NCI-H1105 treated with DMSO at 0.1 percent for 48 hours (cell line): ENCODE results near the gene GGA3.
A peak's percentile ranks its signal among the peaks of the same experiment; 100 is the strongest.
"Not testable (repeated sequence)": the region's sequence is repeated elsewhere in the genome, so short reads cannot be mapped to it uniquely, and the experiment has no call there.

ENCODE experiments used
- DNase-seq: peaks from one replicate; lab custom pipeline; 2025; lab: John Stamatoyannopoulos, UW

The GGA3 gene

GRCh38 chr17:75271955-75272847 is 10.8 kb upstream of the GGA3 start:
- no peak for DNase-seq

DNA sequence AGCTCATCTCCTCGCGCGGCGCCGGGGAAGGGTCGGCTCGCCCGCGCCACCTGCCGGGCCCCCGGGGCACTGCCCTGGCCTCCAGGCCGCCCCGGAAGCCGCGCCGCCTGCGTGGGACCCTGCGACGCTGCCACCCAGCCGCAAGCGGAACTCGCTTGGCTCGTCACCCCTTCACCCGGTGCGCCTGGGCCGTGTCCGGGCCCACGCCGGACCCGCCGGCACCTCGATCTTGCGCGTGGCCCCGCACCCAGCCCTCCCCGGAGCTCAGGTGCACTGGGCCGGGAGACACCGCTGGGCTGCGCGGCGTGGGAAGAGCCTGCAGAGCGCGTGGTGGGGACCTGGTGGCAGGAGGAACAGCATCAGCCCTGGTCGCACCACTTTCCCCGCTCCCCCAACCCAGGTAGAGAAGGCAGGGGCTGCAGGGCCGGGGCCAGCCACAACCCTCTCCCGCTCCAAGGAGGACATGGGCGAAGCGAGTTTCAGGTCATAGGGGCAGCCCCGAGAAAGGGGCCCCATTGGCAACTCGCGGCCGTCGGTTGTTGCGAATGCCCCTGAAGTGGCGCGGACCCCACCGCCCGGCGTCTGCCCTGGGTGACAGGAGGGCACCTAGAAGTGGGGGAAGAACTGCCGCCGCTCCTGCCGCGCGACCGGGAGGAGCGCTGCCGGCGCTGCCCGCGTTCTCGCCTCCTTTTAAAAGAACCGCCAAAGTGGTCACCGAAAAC is 10.0 kb upstream of the GGA3 start:
- peak; percentile 57 for DNase-seq

DNA sequence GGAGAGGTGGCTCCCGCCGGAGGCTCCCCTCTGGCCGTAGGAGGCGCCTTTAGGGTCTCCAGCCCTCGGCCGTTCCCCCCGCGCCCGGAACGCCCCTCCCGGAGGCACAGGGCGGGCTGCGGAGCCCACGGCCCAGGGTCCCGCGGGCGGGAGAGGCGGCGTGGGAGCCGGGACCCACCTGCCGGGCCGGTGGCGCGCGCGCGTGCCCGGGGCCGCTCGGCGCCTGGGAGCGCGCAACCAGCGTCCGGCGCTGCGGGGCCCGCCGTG is 9.5 kb upstream of the GGA3 start, which contains the start of gene MIF4GD:
TSS of gene MIF4GD (minus strand) at position 266 of the 267 bp plus-strand sequence. CDS start 1,036 bp downstream, outside the sequence.
- no peak for DNase-seq

DNA sequence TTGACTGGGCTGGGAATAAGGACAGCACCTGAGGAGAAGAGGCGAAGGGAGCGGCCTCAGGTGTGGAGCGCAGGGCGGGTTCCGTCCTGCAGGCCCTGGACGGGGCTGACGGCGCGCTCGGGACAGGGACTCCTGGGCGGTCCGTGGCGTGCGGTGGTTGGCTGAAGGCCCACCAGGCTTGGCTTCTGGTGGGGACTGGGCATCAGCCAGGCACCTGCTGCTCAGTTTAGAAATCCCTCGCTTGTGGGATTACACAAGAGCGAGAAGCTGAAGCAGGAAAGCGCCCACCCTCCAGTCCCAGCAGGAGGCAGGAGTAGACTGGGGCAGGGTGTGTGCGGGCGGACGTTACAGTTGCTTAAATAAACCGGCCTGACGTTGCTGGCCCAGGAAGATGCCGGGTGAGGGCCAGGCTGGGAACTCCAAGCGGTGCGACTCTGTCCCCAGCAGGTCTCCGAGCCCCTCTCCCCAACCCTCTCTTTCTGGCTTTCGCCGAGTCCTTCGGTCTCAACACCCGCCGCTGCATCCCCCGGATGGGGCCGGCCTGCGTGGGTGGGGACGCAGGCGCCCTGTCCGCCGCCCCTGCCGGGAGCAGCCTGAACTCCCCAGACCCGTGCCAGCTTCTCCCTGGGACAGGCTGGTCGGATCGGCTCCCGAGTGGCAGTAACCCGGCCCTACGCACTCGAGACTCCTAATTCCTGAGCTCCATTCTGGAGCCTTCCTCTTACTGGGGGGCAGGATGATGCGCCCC is 9.0 kb upstream of the GGA3 start:
- DNase-seq = peak; percentile 39

- no peak for DNase-seq
Measured at GRCh38 chr17:75269844-75270217, 8.4 kb upstream of the GGA3 start.

- peak; percentile 8 for DNase-seq
Measured at GRCh38 chr17:75267411-75268232, 6.2 kb upstream of the GGA3 start.

GRCh38 chr17:75267153-75267410 is 5.7 kb upstream of the GGA3 start:
- no peak for DNase-seq

DNA sequence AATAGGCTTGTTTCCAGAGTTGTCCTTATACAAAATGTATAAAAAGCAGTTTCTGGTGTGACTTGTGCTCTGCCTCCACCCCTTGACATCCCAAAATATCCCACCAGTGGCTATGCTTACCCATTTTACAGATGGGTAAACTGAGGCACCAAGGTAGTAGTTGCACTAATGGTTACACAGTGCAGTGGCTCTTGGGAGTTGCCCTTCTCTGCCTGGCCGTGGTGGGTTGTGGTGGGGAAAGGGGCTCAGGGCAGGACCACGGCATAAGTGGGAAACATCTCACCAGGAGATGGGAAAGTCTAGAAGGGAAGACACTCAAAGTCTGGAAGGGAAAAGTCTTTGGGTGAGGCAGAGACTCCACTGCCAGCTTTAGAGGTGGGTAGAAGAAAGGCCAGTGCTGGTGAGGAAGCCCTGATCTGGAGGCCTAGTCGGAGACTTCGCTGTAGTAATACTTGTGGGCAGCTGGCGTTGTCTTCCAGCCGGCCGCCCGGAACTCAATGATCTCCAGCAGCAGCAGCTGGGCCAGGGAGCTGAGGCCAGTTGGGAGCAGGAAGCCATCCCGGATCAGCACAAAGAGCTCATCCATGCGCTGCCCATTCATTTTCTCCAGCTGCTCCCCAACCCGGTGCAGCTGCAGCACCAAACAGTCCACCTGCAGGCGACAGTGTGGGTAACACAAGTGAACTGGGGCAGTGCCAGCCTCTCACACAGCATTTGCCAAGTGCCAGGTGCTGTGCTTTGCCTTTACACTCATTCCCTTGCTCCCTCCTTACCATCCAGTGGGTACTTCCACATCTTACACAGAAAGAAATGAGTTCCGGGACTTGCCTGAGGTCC is 5.1 kb upstream of the GGA3 start:
- DNase-seq = no peak

DNA sequence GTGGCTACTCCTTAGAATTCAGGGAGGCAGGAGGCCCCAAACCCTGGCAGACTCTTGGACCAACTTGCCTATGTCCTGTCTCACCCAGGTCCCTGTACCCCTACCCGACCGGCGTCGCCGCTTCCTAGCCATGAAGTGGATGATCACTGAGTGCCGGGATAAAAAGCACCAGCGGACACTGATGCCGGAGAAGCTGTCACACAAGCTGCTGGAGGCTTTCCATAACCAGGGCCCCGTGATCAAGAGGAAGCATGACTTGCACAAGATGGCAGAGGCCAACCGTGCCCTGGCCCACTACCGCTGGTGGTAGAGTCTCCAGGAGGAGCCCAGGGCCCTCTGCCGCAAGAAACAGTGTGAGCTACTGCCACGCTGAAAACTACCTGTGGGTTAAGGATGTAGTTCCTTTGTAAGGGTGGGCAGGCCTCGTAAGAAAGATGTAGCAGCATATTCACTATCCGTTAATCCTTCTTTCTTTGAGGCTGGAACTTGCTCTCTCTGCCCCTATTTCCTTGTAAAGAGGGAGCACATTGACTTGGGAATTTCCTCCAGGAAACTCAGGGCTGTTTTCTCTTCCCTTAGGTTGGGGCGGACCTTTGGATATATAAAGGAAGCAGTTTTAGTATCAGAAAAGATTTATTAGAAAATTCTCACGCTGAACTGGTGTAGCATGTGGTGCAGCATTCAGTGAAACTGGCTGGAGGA is 4.4 kb upstream of the GGA3 start:
- no peak for DNase-seq

GRCh38 chr17:75263055-75263454 is 1.6 kb upstream of the GGA3 start:
- no peak for DNase-seq

GRCh38 chr17:75262112-75262606 is 753 bp upstream of the GGA3 start:
- DNase-seq = no peak

DNA sequence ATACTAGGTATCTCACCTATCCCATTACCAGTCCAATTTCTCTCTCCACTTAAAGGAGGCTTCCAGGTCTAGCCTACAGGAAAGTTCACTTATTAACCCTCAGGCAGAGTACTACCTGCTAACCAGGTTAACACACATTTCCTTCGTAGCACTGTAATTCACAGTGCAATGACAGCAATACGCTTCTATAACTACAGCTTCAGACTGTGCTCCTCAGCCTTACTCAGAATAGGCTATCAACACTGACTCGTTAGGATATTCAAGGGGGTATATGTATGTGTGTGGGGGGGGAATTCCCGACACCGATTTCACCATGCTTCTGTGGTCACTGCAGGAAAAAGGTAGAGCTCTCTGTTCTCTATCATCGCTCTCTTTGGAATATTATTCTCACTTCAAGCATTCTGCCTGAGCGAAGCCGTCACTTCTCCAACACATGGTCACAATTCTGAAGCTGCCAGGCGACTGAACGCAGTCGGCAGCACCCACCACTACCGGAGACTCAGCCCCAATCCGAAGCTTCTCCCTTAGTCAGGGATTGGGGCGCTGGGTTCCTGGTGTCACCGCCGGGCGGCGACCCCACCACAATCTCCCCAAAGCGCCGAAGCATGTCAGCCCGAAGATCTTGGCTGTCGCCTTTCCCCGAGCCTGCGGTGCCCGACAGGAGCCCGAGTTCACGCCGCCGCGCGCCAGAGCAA is 618 bp downstream of the GGA3 start:
- DNase-seq = no peak

GRCh38 chr17:75257228-75257627 is 4.2 kb downstream of the GGA3 start:
- DNase-seq = not testable (repeated sequence)

GRCh38 chr17:75255954-75256698 is 5.3 kb downstream of the GGA3 start:
- not testable (repeated sequence) for DNase-seq

DNA sequence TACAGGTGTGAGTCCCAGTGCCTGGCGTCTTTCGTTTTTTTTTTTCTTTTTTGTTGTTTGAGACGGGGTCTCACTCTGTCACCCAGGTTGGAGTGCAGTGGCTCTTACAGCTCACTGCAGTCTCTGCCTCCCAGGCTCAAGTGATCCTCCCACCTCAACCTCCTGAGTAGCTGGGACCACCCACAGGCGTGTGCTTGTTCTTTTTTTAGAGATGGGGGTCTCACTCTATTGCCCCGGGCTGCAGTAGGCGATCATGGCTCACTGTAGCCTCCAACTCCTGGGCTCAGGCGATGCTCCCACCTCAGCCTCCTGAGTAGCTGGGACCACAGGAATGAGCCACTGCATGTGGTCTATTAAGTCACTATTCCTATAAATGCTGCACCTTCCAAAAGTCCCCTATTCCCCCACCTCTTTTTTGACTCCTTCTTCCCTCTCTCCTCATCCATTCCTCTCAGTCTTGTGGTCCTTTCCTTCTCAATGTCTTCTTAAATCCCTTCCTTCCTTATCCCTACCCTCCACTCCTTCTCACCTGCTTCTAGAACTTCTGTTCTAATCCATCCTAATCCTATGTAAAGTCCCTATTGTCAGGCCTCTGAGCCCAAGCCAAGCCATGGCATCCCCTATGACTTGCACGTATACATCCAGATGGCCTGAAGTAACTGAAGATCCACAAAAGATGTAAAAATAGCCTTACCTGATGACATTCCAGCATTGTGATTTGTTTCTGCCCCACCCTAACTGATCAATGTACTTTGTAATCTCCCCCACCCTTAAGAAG is 9.2 kb downstream of the GGA3 start:
- no peak for DNase-seq

- DNase-seq = no peak
Measured at GRCh38 chr17:75250009-75250471, 11.4 kb downstream of the GGA3 start.

DNA sequence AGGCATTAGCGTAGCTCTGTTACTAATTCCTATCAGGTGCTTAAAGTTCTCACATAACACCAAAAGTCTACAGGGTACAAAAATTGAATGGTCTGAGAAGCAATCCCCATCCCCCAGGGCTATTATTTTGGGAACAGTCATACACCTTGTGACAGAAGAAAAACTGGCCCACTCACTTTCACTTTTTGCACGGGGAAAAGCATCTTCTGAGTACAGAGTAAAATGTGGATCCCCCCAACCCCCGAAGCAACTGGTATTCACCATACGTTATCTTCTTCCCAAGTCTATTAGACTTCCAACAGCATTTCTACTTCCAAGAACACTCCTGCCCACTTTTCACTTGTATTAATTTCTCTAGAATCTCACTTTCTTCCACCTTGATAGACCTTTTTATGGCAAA is 11.8 kb downstream of the GGA3 start:
- DNase-seq = no peak

DNA sequence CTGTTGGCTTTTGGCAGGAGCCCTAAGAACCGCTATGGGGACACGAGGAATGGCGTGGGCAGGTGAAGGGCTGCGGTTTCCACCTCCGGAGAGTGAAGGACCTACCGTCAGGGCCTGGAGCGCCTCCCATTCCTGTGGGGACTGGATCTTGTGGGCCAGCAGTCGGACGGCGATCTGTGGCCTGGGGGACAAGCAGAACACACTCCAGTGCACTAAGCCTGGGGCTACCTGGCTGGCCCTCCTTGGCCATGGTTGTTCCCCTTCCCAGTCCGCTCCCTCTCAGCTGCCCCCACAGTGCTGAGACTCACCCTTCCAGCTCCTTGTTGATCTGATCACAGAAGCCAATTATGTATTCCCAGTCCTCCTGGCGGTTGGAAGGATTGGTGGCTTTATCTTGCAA is 15.0 kb downstream of the GGA3 start:
- no peak for DNase-seq
